Measurements from ENCODE around the gene RAB3IL1.

RAB3IL1 gene

DNA sequence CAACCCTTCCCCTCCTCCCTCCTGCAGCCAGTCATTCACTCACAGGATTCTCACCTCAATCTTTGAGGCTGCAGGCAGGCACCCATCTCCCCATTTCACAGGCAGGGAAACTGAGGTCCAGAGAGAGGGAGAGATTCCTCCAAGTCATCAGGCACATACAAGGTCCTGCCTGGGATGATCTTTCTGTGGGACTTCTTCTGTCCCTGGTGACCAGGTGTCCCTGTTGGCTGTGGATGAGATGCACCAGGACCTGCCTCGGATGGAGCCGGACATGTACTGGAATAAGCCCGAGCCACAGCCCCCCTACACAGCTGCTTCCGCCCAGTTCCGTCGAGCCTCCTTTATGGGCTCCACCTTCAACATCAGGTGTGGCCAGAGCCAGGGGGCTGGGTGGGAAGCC lies 42.3 kb upstream of the RAB3IL1 start:
- no peak overlapping the region for H3K4me2 ChIP-seq (ENCODE audit: low read depth, low read length, poor library complexity, severe bottlenecking)
- H2AFZ ChIP-seq (ENCODE audit: low read length) = no peak overlapping the region
- H3K9ac ChIP-seq (ENCODE audit: low read depth, low read length, poor library complexity, severe bottlenecking) = no peak overlapping the region
- no peaks in the 10 kb centered on the region for H3K9me2 ChIP-seq (replicated peaks; ENCODE audit: low read depth, low read length)
- H3K36me3 ChIP-seq (ENCODE audit: insufficient read depth, low read length) = peaks cover 10% of the 10 kb centered on the region; the same call in 1 of the 2 replicates
- H3F3A ChIP-seq (ENCODE audit: low read depth) = peaks cover 5% of the 10 kb centered on the region; the same call in 1 of the 2 replicates
- H3K27me3 ChIP-seq (ENCODE audit: insufficient read depth, low read length, poor library complexity, severe bottlenecking) = no peaks in the 10 kb centered on the region
- peaks cover 8% of the 10 kb centered on the region for H3K4me1 ChIP-seq (ENCODE audit: insufficient read depth, low read length, poor library complexity, severe bottlenecking)
- H3K9me3 ChIP-seq (ENCODE audit: insufficient read depth, low read depth, low read length) = no peaks in the 10 kb centered on the region
- peaks cover 11% of the 10 kb centered on the region for H4K20me1 ChIP-seq (ENCODE audit: insufficient read depth, low read length, poor library complexity, severe bottlenecking)
- H3K79me2 ChIP-seq (ENCODE audit: insufficient read depth, low read length) = peaks cover 10% of the 10 kb centered on the region
- no peak overlapping the region for H3K4me3 ChIP-seq (ENCODE audit: low read length, poor library complexity, severe bottlenecking)
- TF ChIP-seq EZH2phosphoT487 (IDR thresholded peaks at IDR 0.05; ENCODE audit: borderline replicate concordance) (no peak), CTCF (conservative IDR thresholded peaks at IDR 0.05; ENCODE audit: low read length) (no peak)

GRCh38 chr11:61959114-61959513 lies 41.7 kb upstream of the RAB3IL1 start:
- H4K20me1 ChIP-seq (ENCODE audit: insufficient read depth, low read length, poor library complexity, severe bottlenecking) = peaks cover 5% of the 10 kb centered on the region
- H3K9ac ChIP-seq (ENCODE audit: low read depth, low read length, poor library complexity, severe bottlenecking) = no peak overlapping the region
- peaks cover 5% of the 10 kb centered on the region; the same call in 1 of the 2 replicates for H3K36me3 ChIP-seq (ENCODE audit: insufficient read depth, low read length)
- H3K9me3 ChIP-seq (ENCODE audit: insufficient read depth, low read depth, low read length) = no peaks in the 10 kb centered on the region
- H3K9me2 ChIP-seq (replicated peaks; ENCODE audit: low read depth, low read length) = no peaks in the 10 kb centered on the region
- H3F3A ChIP-seq (ENCODE audit: low read depth) = peaks cover 3% of the 10 kb centered on the region; the same call in 1 of the 2 replicates
- no peaks in the 10 kb centered on the region for H3K27me3 ChIP-seq (ENCODE audit: insufficient read depth, low read length, poor library complexity, severe bottlenecking)
- no peak for TF ChIP-seq CTCF (conservative IDR thresholded peaks at IDR 0.05; ENCODE audit: low read length)
- TF ChIP-seq EZH2phosphoT487 (IDR thresholded peaks at IDR 0.05; ENCODE audit: borderline replicate concordance) = no peak
- no peak overlapping the region for H3K4me2 ChIP-seq (ENCODE audit: low read depth, low read length, poor library complexity, severe bottlenecking)
- H2AFZ ChIP-seq (ENCODE audit: low read length) = no peak overlapping the region
- peaks cover 5% of the 10 kb centered on the region; the same call in 1 of the 2 replicates for H3K79me2 ChIP-seq (ENCODE audit: insufficient read depth, low read length)
- H3K4me1 ChIP-seq (ENCODE audit: insufficient read depth, low read length, poor library complexity, severe bottlenecking) = peaks cover 7% of the 10 kb centered on the region
- no peak overlapping the region for H3K4me3 ChIP-seq (ENCODE audit: low read length, poor library complexity, severe bottlenecking)

DNA sequence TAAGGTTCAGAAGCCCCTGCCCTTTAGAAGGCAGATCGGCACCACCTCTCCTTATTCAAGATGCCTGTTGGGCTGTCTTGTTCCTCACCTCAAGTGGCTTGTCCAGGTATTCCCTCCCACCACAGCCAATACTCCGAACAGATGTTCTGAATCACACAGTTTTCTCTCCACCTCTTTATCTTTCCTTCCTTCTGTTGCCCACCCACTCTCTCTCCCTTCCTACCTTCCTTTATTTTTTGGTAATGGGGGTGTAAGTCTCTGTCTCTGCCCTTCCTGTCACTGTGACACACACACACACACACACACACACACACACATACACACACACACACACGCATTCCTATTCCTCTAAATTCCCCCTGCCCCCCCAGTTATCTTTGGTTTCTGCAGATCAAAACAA lies 41.2 kb upstream of the RAB3IL1 start:
- no peaks in the 10 kb centered on the region; the same call in 1 of the 2 replicates for H3K36me3 ChIP-seq (ENCODE audit: insufficient read depth, low read length)
- TF ChIP-seq CTCF (conservative IDR thresholded peaks at IDR 0.05; ENCODE audit: low read length) (no peak), EZH2phosphoT487 (IDR thresholded peaks at IDR 0.05; ENCODE audit: borderline replicate concordance) (no peak)
- H3K4me3 ChIP-seq (ENCODE audit: low read length, poor library complexity, severe bottlenecking) = no peak overlapping the region
- no peaks in the 10 kb centered on the region for H3K9me2 ChIP-seq (replicated peaks; ENCODE audit: low read depth, low read length)
- no peak overlapping the region for H3K4me2 ChIP-seq (ENCODE audit: low read depth, low read length, poor library complexity, severe bottlenecking)
- no peaks in the 10 kb centered on the region for H3K79me2 ChIP-seq (ENCODE audit: insufficient read depth, low read length)
- H3K27me3 ChIP-seq (ENCODE audit: insufficient read depth, low read length, poor library complexity, severe bottlenecking) = no peaks in the 10 kb centered on the region
- H3K9me3 ChIP-seq (ENCODE audit: insufficient read depth, low read depth, low read length) = no peaks in the 10 kb centered on the region
- peaks cover 4% of the 10 kb centered on the region for H3K4me1 ChIP-seq (ENCODE audit: insufficient read depth, low read length, poor library complexity, severe bottlenecking)
- H3F3A ChIP-seq (ENCODE audit: low read depth) = no peaks in the 10 kb centered on the region
- peaks cover under 1% of the 10 kb centered on the region for H4K20me1 ChIP-seq (ENCODE audit: insufficient read depth, low read length, poor library complexity, severe bottlenecking)
- H3K9ac ChIP-seq (ENCODE audit: low read depth, low read length, poor library complexity, severe bottlenecking) = no peak overlapping the region
- H2AFZ ChIP-seq (ENCODE audit: low read length) = no peak overlapping the region
